ENCODE measurements around the gene RBP3. TPM values are rescaled to one million over a fixed set of nuclear protein-coding genes. Genes with fewer than 3 reads are reported as not detected.

Gene RBP3
- total and polyA plus RNA-seq, 11 donors: not detected

- Histone ChIP-seq H3K27ac (no peak overlapping the region), H3K4me3 (no peak overlapping the region), H3K9me3 (no peaks in the 10 kb centered on the region), H3K27me3 (peaks cover 0 to 3% (median 0%) of the 10 kb centered on the region in 9 donors), H3K36me3 (no peaks in the 10 kb centered on the region), H3K4me1 (no peaks in the 10 kb centered on the region)
- no peak for DNase-seq
- intact Hi-C loops (cut with DNase I): loop anchor here in 1 of 10 donors (5.0 kb wide), 1 partner anchor 53 kb away; no protein-coding TSS in a partner anchor
- TF ChIP-seq POLR2A (IDR thresholded peaks at IDR 0.05): no peak
- TF ChIP-seq, protein P1, sequence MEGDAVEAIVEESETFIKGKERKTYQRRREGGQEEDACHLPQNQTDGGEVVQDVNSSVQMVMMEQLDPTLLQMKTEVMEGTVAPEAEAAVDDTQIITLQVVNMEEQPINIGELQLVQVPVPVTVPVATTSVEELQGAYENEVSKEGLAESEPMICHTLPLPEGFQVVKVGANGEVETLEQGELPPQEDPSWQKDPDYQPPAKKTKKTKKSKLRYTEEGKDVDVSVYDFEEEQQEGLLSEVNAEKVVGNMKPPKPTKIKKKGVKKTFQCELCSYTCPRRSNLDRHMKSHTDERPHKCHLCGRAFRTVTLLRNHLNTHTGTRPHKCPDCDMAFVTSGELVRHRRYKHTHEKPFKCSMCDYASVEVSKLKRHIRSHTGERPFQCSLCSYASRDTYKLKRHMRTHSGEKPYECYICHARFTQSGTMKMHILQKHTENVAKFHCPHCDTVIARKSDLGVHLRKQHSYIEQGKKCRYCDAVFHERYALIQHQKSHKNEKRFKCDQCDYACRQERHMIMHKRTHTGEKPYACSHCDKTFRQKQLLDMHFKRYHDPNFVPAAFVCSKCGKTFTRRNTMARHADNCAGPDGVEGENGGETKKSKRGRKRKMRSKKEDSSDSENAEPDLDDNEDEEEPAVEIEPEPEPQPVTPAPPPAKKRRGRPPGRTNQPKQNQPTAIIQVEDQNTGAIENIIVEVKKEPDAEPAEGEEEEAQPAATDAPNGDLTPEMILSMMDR (IDR thresholded peaks at IDR 0.05): no peak
- 74 to 89% (median 80%) methylated on average over 9 to 15 of the region's 15 CpGs for WGBS, 4 donors
- ATAC-seq: no peak
Measured at GRCh38 chr10:47339759-47340607, 8.2 kb upstream of the RBP3 start.

DNA sequence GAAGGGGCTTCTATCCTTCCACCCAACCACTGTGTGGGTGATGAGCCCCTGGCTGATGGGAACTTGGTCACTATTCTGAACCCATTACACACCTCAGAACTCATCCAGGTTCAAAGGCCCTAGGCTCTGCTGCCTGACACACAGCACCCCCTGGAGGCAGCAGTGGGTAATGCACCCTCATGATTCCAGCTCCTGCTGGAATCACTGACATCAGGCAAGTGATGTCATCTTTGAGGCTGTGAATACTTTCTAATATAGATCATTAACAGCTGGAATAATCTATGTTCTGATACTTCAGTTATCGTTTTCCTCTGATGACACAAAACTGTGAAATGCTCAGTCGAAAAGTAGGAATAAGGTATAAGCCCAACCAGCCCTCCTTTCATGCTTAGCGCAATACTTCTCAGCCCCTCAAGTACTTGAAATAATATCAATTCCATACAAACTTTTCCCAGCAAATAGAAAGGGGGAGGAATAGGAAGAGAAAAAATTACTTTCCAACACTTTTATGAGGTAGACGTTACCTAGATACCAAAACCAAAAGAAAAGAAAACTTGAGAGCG lies 7.5 kb upstream of the RBP3 start:
- Histone ChIP-seq H3K27ac (no peak overlapping the region), H3K4me1 (no peaks in the 10 kb centered on the region), H3K9me3 (no peaks in the 10 kb centered on the region), H3K27me3 (peaks cover 0 to 3% (median 0%) of the 10 kb centered on the region in 9 donors), H3K4me3 (no peak overlapping the region), H3K36me3 (no peaks in the 10 kb centered on the region)
- intact Hi-C loops (cut with DNase I): no loop called here
- DNase-seq (peak in 2 of 5 donors; percentile 41 to 44), ATAC-seq (peak; percentile 47 to 64 (median 54))
- TF ChIP-seq POLR2A (IDR thresholded peaks at IDR 0.05): no peak
- TF ChIP-seq, protein P1 (IDR thresholded peaks at IDR 0.05): peak; percentile 80 to 97 (median 94)
- 62 to 67% (median 65%) methylated on average over 5 of the region's 5 CpGs for WGBS, 4 donors

DNA sequence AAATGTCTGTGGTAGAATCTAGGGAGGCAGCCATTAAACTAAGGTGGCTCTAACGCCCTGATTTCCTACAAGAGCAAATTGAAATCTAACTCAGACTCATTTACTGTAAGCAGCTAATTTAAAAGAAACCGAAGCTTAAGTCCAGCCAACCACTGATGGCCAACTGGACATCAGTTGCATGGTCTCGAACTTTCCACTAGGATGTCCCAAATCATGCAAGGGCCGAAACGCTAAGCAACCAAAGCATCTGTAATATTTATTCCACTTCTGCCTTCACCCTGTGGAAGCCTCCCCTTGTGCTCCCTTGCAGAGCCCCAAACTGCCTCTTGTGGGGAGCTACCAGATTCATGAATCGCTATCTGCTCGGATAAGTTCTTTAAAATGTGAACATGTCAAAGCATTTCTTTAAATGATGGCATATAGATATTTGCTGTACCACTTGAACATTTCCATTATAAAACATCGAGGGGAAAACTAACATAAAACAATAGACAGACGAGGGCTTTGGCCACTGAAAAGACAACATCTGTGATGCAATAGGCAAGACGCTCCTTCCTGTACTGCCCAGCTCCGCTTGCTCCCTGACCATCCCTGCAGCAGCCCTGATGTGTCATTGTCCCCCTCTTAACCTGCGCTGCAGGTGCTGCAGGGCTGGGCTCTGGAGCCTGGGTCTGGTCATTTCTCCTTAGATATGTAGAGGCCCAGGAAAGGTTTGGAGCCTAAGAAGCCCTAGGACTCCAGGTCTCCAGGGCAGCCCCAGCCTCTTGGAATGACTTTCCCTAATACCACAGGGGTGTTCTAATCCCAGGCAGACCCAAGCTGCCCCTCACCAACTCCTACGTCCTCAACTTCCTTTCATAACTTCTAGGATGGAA lies 2.9 kb upstream of the RBP3 start:
- ATAC-seq (no peak), DNase-seq (no peak)
- Histone ChIP-seq H3K27me3 (no peaks in the 10 kb centered on the region), H3K27ac (no peak overlapping the region), H3K4me1 (no peaks in the 10 kb centered on the region), H3K4me3 (no peak overlapping the region), H3K36me3 (no peaks in the 10 kb centered on the region), H3K9me3 (no peaks in the 10 kb centered on the region)
- WGBS, 4 donors: 87 to 89% (median 87%) methylated on average over 13 of the region's 13 CpGs
- intact Hi-C loops (cut with DNase I): no loop called here
- TF ChIP-seq POLR2A (IDR thresholded peaks at IDR 0.05): no peak
- TF ChIP-seq, protein P1 (IDR thresholded peaks at IDR 0.05): no peak

Data from heart left ventricle (tissue), 16 donors.